B cell (primary cell): ENCODE data around the gene ZCCHC2. TPM values are rescaled to one million over a fixed set of nuclear protein-coding genes. Genes with fewer than 3 reads are reported as not detected.

Source experiments
- ATAC-seq: fragments of 200-7000 bp; cut with Tn5 transposase; one replicate; pipeline ENCODE4 v1.10.0; 2021; ENCODE audit warnings: low read depth, mild to moderate bottlenecking, moderate number of reproducible peaks, moderate library complexity
- CTCF ChIA-PET: fragments of 350-600 bp; sonication (Branson Sonifier 250); formaldehyde crosslinking; loops from one replicate; lab custom pipeline; 2021; ENCODE audit warnings: antibody characterized with exemption, inconsistent platforms; lab: Charles Lee
- POLR2A ChIA-PET: fragments of 350-600 bp; sonication (Branson Sonifier 250); formaldehyde crosslinking; loops from one replicate; lab custom pipeline; 2021; ENCODE audit warnings: antibody characterized with exemption; lab: Charles Lee
- DNase-seq: peaks from one replicate; pipeline ENCODE4 v3.0.0; 2013
- H2AFZ ChIP-seq: 2 replicates; pipeline ENCODE4 v1.6.1; 2012; ENCODE audit warnings: mild to moderate bottlenecking, low read depth, low read length; ENCODE audit not compliant: insufficient read depth, poor library complexity, severe bottlenecking
- H3K27ac ChIP-seq, 2 donors: 1 replicate in 1 of 2; 2 replicates in 1 of 2; pipeline ENCODE4 v1.5.1; 2012 to 2013; ENCODE audit warnings: low read length in 2 of 2, mild to moderate bottlenecking in 2 of 2, moderate library complexity in 1 of 2
- H3K27me3 ChIP-seq, 4 experiments: fragments of 200-600 bp in 1 of 4; sonication (generic) in 1 of 4; replicated peaks in 1 of 4; 1 replicate in 2 of 4; 2 replicates in 2 of 4; pipeline versions ENCODE4 v1.6.1 to v1.7.0; 2013 to 2016; ENCODE audit warnings: low read length in 3 of 4, mild to moderate bottlenecking in 2 of 4, mixed read lengths in 1 of 4, moderate library complexity in 1 of 4; ENCODE audit not compliant: insufficient read depth in 4 of 4, control insufficient read depth in 3 of 4; ENCODE audit errors: control extremely low read depth in 1 of 4
- H3K36me3 ChIP-seq, 2 experiments: replicated peaks in 1 of 2; 1 replicate in 1 of 2; 2 replicates in 1 of 2; pipeline versions ENCODE4 v1.6.1 to v1.7.1; 2013; ENCODE audit warnings: low read length in 1 of 2; ENCODE audit not compliant: insufficient read depth in 2 of 2, control insufficient read depth in 1 of 2; ENCODE audit errors: control extremely low read depth in 1 of 2, extremely low read depth in 1 of 2
- H3K4me1 ChIP-seq, 2 donors: fragments of 200-600 bp in 1 of 2; sonication (generic) in 1 of 2; 1 replicate in 1 of 2; 2 replicates in 1 of 2; pipeline versions ENCODE4 v1.5.1 to v1.6.1; 2013 to 2017; ENCODE audit warnings: low read length in 2 of 2; ENCODE audit not compliant: control insufficient read depth in 2 of 2, insufficient read depth in 2 of 2
- H3K4me2 ChIP-seq: replicated peaks from 2 replicates; pipeline ENCODE3; 2012; ENCODE audit warnings: mild to moderate bottlenecking, low read depth, low read length; ENCODE audit not compliant: poor library complexity, severe bottlenecking
- H3K4me3 ChIP-seq, 5 experiments: fragments of 200-600 bp in 1 of 5; sonication (generic) in 1 of 5; 1 replicate in 3 of 5; 2 replicates in 2 of 5; pipeline versions ENCODE4 v1.5.1 to v1.7.0; 2011 to 2016; ENCODE audit warnings: low read length in 4 of 5, mild to moderate bottlenecking in 4 of 5, low read depth in 2 of 5, control low read depth in 1 of 5, moderate library complexity in 1 of 5; ENCODE audit not compliant: insufficient read depth in 1 of 5; ENCODE audit errors: control extremely low read depth in 1 of 5, extremely low read depth in 1 of 5
- H3K79me2 ChIP-seq: fragments of 200-600 bp; sonication (generic); one replicate; pipeline ENCODE4 v1.6.0; 2016; ENCODE audit warnings: low read length; ENCODE audit not compliant: control insufficient read depth, insufficient read depth
- H3K9ac ChIP-seq: fragments of 200-600 bp; sonication (generic); 2 replicates; pipeline ENCODE4 v1.6.1; 2017; ENCODE audit warnings: mild to moderate bottlenecking, low read length, moderate library complexity
- H3K9me3 ChIP-seq, 3 donors: one replicate each; pipeline versions ENCODE4 v1.6.1 to v1.7.1; 2013; ENCODE audit warnings: low read length in 2 of 3; ENCODE audit not compliant: control insufficient read depth in 2 of 3, insufficient read depth in 1 of 3; ENCODE audit errors: control extremely low read depth in 1 of 3
- H4K20me1 ChIP-seq: 2 replicates; pipeline ENCODE4 v1.6.0; 2012; ENCODE audit warnings: mild to moderate bottlenecking, low read length; ENCODE audit not compliant: insufficient read depth, control insufficient read depth, poor library complexity, severe bottlenecking
- H3K27ac Mint-ChIP-seq: one replicate; pipeline ENCODE4 v1.8.0; 2021; ENCODE audit warnings: mixed read lengths
- H3K27me3 Mint-ChIP-seq: one replicate; pipeline ENCODE4 v1.8.0; 2021; ENCODE audit warnings: mixed read lengths
- H3K4me1 Mint-ChIP-seq: one replicate; pipeline ENCODE4 v1.8.0; 2021; ENCODE audit warnings: mixed read lengths
- H3K4me3 Mint-ChIP-seq: one replicate; pipeline ENCODE4 v1.8.0; 2021; ENCODE audit warnings: mixed read lengths
- H3K9me3 Mint-ChIP-seq: one replicate; pipeline ENCODE4 v1.8.0; 2022; ENCODE audit warnings: mixed read lengths; ENCODE audit not compliant: insufficient read depth
- CTCF ChIP-seq: fragments of 200-600 bp; IDR thresholded peaks from one replicate; pipeline ENCODE4 v1.8.0; 2022; ENCODE audit warnings: antibody characterized with exemption, mild to moderate bottlenecking
- EZH2 ChIP-seq: IDR thresholded peaks from 2 replicates; pipeline ENCODE4 v1.6.1; 2012; ENCODE audit warnings: borderline replicate concordance, low read depth, mild to moderate bottlenecking, moderate library complexity, low read length; ENCODE audit not compliant: insufficient read depth, poor library complexity, severe bottlenecking
- WGBS: methylation state at CpG from one replicate; pipeline ENCODE4 v1.1.5; 2013; ENCODE audit warnings: missing lambda C conversion rate; ENCODE audit not compliant: insufficient coverage; 5-methylcytosine and 5-hydroxymethylcytosine counted together
- intact Hi-C: fragments of 100-400 bp; cut with micrococcal nuclease; formaldehyde crosslinking; loops from one replicate; pipeline ENCODE4 v1.10.0; 2022
- polyA plus RNA-seq: library from polyadenylated mRNA; depleted of rRNA; stranded (reverse); fragments of >200 nt; gene quantifications from 2 replicates; pipeline ENCODE4 v1.2.3, GENCODE V29; 2012
- total RNA-seq, 2 donors: library from RNA; stranded (reverse); fragments of 120-200 nt in 1 of 2; gene quantifications; 1 replicate in 1 of 2; 2 replicates in 1 of 2; pipeline versions ENCODE4 v1.2.3 to v1.2.4, GENCODE V29; 2013 to 2022

Gene ZCCHC2
- total and polyA plus RNA-seq, 2 donors (not counting 1 experiment from before 2014, with no cell fraction given), result 24.5 to 53.7 TPM

DNA sequence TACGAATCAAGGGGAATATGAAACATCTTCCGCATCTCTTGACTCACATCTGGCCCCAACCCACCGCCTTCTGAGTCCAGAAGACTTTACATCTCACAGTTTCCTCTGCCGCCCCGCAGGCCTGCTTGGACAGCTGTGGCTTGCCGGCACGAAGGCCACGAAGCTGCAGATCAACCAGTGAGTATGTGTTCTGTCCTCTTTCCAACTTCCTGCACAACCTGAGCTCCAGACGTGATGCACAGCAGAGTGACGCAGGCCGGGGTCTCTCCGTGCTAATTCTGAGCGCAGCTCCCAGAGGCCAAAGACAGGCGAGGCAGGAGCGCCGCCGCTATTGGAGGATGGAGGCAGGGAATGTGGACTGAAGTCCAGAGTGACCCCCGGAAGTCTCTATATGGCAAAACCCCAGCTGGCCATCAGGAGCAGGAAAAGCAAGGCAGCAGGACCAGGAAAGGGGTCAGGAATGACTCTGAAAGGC, 93.5 kb downstream of the ZCCHC2 start:
- H3K79me2 ChIP-seq, result no peaks in the 10 kb centered on the region
- 92% methylated on average over 18 of the region's 18 CpGs for WGBS
- no peak overlapping the region for H3K4me3 Mint-ChIP-seq

More for the DNA sequence above, 93.5 kb downstream of the ZCCHC2 start:
- Histone ChIP-seq H3K27me3 (peaks cover 0 to 9% (median 2%) of the 10 kb centered on the region in 4 experiments), H3K27ac (no peak overlapping the region), H4K20me1 (no peaks in the 10 kb centered on the region), H3K4me2 (no peak overlapping the region), H3K9ac (no peak overlapping the region), H2AFZ (no peak overlapping the region), H3K4me1 (peaks cover 0 to 14% of the 10 kb centered on the region in 2 donors), H3K9me3 (peaks cover 0 to 2% (median 0%) of the 10 kb centered on the region in 3 donors), H3K36me3 (no peaks in the 10 kb centered on the region), H3K4me3 (no peak overlapping the region)
- ChIA-PET POLR2A (no interaction called here), CTCF (no interaction called here)
- ATAC-seq, result no peak
- no peaks in the 10 kb centered on the region for H3K9me3 Mint-ChIP-seq
- peaks cover 31% of the 10 kb centered on the region for H3K27me3 Mint-ChIP-seq
- TF ChIP-seq EZH2 (no peak), CTCF (no peak)
- H3K27ac Mint-ChIP-seq, result no peak overlapping the region
- DNase-seq, result no peak
- intact Hi-C loops, result no loop called here
- peaks cover 12% of the 10 kb centered on the region for H3K4me1 Mint-ChIP-seq
